ENCODE measurements around the gene KRT6B. TPM values are rescaled to one million over a fixed set of nuclear protein-coding genes. Genes with fewer than 3 reads are reported as not detected.

KRT6B gene
- total RNA-seq, 4 donors from 2014 or later = not detected

DNA sequence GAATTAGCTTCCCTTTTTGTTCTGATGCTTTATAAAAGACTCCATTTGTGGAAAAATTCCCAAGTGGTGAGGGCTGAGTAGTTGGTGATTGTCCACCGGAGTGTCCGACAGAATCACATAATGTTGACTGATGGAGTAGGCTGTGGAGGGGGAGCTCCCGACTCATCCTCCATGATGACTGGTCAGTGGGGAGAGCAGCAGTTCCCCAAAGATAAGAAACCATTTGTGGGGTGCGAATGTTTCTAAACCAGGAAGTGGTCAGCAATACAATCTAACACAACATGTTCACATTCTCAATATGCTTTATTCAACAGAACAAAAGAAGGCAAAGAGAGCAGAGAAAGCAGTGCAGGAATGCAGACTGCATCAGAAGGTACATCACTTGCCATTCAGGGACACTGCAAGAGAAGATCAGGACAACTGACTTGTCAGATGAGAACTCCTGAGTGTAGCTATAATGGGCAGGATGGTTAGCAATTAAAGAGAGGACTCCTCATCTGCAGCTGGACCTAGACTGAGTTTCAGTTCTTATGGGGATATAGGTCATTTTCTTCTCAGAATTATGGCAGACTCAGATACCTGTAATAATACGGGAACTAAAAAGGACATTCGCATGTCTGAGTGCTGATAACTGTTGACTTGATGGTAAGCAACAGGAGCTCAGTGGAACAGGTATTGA, 5.4 kb downstream of the KRT6B start:
- TF ChIP-seq, protein P1, sequence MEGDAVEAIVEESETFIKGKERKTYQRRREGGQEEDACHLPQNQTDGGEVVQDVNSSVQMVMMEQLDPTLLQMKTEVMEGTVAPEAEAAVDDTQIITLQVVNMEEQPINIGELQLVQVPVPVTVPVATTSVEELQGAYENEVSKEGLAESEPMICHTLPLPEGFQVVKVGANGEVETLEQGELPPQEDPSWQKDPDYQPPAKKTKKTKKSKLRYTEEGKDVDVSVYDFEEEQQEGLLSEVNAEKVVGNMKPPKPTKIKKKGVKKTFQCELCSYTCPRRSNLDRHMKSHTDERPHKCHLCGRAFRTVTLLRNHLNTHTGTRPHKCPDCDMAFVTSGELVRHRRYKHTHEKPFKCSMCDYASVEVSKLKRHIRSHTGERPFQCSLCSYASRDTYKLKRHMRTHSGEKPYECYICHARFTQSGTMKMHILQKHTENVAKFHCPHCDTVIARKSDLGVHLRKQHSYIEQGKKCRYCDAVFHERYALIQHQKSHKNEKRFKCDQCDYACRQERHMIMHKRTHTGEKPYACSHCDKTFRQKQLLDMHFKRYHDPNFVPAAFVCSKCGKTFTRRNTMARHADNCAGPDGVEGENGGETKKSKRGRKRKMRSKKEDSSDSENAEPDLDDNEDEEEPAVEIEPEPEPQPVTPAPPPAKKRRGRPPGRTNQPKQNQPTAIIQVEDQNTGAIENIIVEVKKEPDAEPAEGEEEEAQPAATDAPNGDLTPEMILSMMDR (IDR thresholded peaks at IDR 0.05 in 4 of 5, conservative IDR thresholded peaks at IDR 0.05 in 1 of 5) = no peak
- TF ChIP-seq POLR2A (IDR thresholded peaks at IDR 0.05) = no peak
- DNase-seq (no peak), ATAC-seq (no peak)
- in situ Hi-C loops (cut with MboI; ENCODE audit: low sequenced_read_pairs in 4 of 4) = no loop called here
- Histone ChIP-seq H3K4me3 (no peak overlapping the region), H3K9me3 (no peaks in the 10 kb centered on the region), H3K36me3 (no peaks in the 10 kb centered on the region), H3K4me1 (no peaks in the 10 kb centered on the region), H3K27ac (no peak overlapping the region), H3K27me3 (peaks cover 0 to 5% (median 0%) of the 10 kb centered on the region in 3 donors)
- intact Hi-C loops (cut with DNase I; ENCODE audit: low total_unique reads) = no loop called here

DNA sequence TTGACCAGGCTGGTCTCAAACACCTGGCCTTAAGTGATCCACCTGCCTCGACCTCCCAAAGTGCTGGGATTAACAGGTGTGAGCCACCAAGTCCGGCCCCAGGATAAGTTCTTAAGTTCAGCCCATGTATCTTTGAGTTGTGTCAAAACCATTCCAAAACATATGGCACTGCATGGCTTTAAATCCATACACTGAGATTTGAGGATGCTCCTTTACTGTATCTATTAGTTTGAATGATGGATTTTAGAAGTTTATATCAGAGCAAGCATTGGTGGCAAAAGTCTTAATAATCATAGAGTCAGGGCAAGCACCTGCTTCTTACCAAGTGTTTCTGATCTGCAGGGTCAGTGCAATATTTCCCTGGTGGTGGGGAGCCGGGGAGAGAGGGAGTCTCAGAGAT, 6.1 kb downstream of the KRT6B start:
- H3K4me3 ChIP-seq = no peak overlapping the region
- H3K27ac ChIP-seq = no peak overlapping the region
- no peaks in the 10 kb centered on the region for H3K36me3 ChIP-seq
- H3K27me3 ChIP-seq = peaks cover 0 to 5% (median 0%) of the 10 kb centered on the region in 3 donors
- TF ChIP-seq, protein P1 (IDR thresholded peaks at IDR 0.05 in 4 of 5, conservative IDR thresholded peaks at IDR 0.05 in 1 of 5) = no peak
- TF ChIP-seq POLR2A (IDR thresholded peaks at IDR 0.05) = no peak
- in situ Hi-C loops (cut with MboI; ENCODE audit: low sequenced_read_pairs in 4 of 4) (no loop called here), intact Hi-C loops (cut with DNase I; ENCODE audit: low total_unique reads) (no loop called here)
- H3K4me1 ChIP-seq = no peaks in the 10 kb centered on the region
- DNase-seq = no peak
- H3K9me3 ChIP-seq = no peaks in the 10 kb centered on the region
- ATAC-seq = no peak

- TF ChIP-seq, protein P1 (IDR thresholded peaks at IDR 0.05 in 4 of 5, conservative IDR thresholded peaks at IDR 0.05 in 1 of 5) = no peak
- TF ChIP-seq POLR2A (IDR thresholded peaks at IDR 0.05) = no peak
- in situ Hi-C loops (cut with MboI; ENCODE audit: low sequenced_read_pairs in 4 of 4) = no loop called here
- H3K36me3 ChIP-seq = no peaks in the 10 kb centered on the region
- intact Hi-C loops (cut with DNase I; ENCODE audit: low total_unique reads) = no loop called here
- H3K27ac ChIP-seq = no peak overlapping the region
- H3K27me3 ChIP-seq = peaks cover 0 to 5% (median 0%) of the 10 kb centered on the region in 3 donors
- DNase-seq = no peak
- H3K4me3 ChIP-seq = no peak overlapping the region
- H3K4me1 ChIP-seq = no peaks in the 10 kb centered on the region
- no peaks in the 10 kb centered on the region for H3K9me3 ChIP-seq
- no peak for ATAC-seq
Observed at GRCh38 chr12:52444647-52445595, 7.0 kb downstream of the KRT6B start.

- Histone ChIP-seq H3K4me1 (no peaks in the 10 kb centered on the region), H3K36me3 (no peaks in the 10 kb centered on the region), H3K9me3 (no peaks in the 10 kb centered on the region), H3K4me3 (no peak overlapping the region), H3K27ac (no peak overlapping the region), H3K27me3 (peaks cover 0 to 5% (median 0%) of the 10 kb centered on the region in 3 donors)
- in situ Hi-C loops (cut with MboI; ENCODE audit: low sequenced_read_pairs in 4 of 4) (no loop called here), intact Hi-C loops (cut with DNase I; ENCODE audit: low total_unique reads) (no loop called here)
- TF ChIP-seq POLR2A (IDR thresholded peaks at IDR 0.05) = no peak
- TF ChIP-seq, protein P1 (IDR thresholded peaks at IDR 0.05 in 4 of 5, conservative IDR thresholded peaks at IDR 0.05 in 1 of 5) = no peak
- ATAC-seq (no peak), DNase-seq (no peak)
Observed at GRCh38 chr12:52443966-52444365, 8.0 kb downstream of the KRT6B start.

Data from gastrocnemius medialis (tissue), 4 donors.